OCI-LY3 (cell line): ENCODE data around the gene CDX1.

ENCODE experiments used
- H2AFZ ChIP-seq: fragments of 200-600, 300-600 bp; shearing (Covaris generic); 2 replicates; pipeline ENCODE4 v1.6.0; 2014; ENCODE audit warnings: antibody characterized with exemption, low read depth, low read length
- H3K27ac ChIP-seq: fragments of 200-600, 300-600 bp; sonication (generic); 2 replicates; pipeline ENCODE4 v1.5.1; 2014; ENCODE audit warnings: mild to moderate bottlenecking, low read length, moderate library complexity, mixed read lengths
- H3K27me3 ChIP-seq: fragments of 200-600, 300-600 bp; sonication (generic); 2 replicates; pipeline ENCODE4 v1.6.1; 2014; ENCODE audit warnings: low read depth, low read length, mixed read lengths
- H3K36me3 ChIP-seq: fragments of 200-600, 300-600 bp; sonication (generic); replicated peaks from 2 replicates; pipeline ENCODE3; 2014; ENCODE audit warnings: low read depth, low read length, mixed read lengths
- H3K4me1 ChIP-seq: fragments of 300-600, 200-600 bp; sonication (generic); 2 replicates; pipeline ENCODE4 v1.6.1; 2014; ENCODE audit warnings: low read length, mixed read lengths
- H3K4me2 ChIP-seq: fragments of 200-600, 300-600 bp; sonication (generic); 2 replicates; pipeline ENCODE4 v1.6.1; 2014; ENCODE audit warnings: low read length, mixed read lengths
- H3K4me3 ChIP-seq: fragments of 300-600, 200-600 bp; sonication (generic); 2 replicates; pipeline ENCODE4 v1.5.1; 2014; ENCODE audit warnings: antibody characterized with exemption, mild to moderate bottlenecking, low read length, moderate library complexity
- H3K79me2 ChIP-seq: fragments of 300-600, 200-600 bp; shearing (Covaris generic); 2 replicates; pipeline ENCODE4 v1.6.1; 2014; ENCODE audit warnings: mild to moderate bottlenecking, low read length, mixed read lengths
- H3K9ac ChIP-seq: fragments of 300-600, 200-600 bp; shearing (Covaris generic); 2 replicates; pipeline ENCODE4 v1.6.0; 2014; ENCODE audit warnings: mild to moderate bottlenecking, low read length, moderate library complexity
- H3K9me3 ChIP-seq: fragments of 200-600, 300-600 bp; shearing (Covaris generic); 2 replicates; pipeline ENCODE4 v1.6.1; 2014; ENCODE audit warnings: low read length, mixed read lengths; ENCODE audit not compliant: insufficient read depth
- H4K20me1 ChIP-seq: fragments of 200-600, 300-600 bp; sonication (generic); 2 replicates; pipeline ENCODE4 v1.6.1; 2016; ENCODE audit warnings: low read length, mixed read lengths; ENCODE audit not compliant: insufficient read depth
- CTCF ChIP-seq: fragments of 200-600, 300-600 bp; sonication (generic); IDR thresholded peaks from 2 replicates; pipeline ENCODE4 v1.5.1; 2014; ENCODE audit warnings: antibody characterized with exemption, low read length, low read depth
- EZH2phosphoT487 ChIP-seq: fragments of 200-600 bp; shearing (Covaris generic); IDR thresholded peaks from 2 replicates; pipeline ENCODE4 v1.6.1; 2018; ENCODE audit warnings: antibody characterized with exemption, mixed run types, low read depth

The CDX1 gene

GRCh38 chr5:150136305-150137167 lies 30.0 kb upstream of the CDX1 start:
- Histone ChIP-seq H2AFZ (no peak overlapping the region), H3K9me3 (no peaks in the 10 kb centered on the region), H3K36me3 (no peaks in the 10 kb centered on the region), H3K27me3 (no peaks in the 10 kb centered on the region), H3K4me3 (no peak overlapping the region), H3K79me2 (no peaks in the 10 kb centered on the region), H3K4me1 (no peaks in the 10 kb centered on the region), H3K27ac (no peak overlapping the region), H4K20me1 (no peaks in the 10 kb centered on the region), H3K4me2 (no peak overlapping the region), H3K9ac (no peak overlapping the region)
- TF ChIP-seq CTCF (no peak), EZH2phosphoT487 (no peak)

GRCh38 chr5:150137168-150137957 lies 29.2 kb upstream of the CDX1 start:
- no peak overlapping the region for H3K27ac ChIP-seq
- no peak for TF ChIP-seq EZH2phosphoT487
- TF ChIP-seq CTCF, result no peak
- no peak overlapping the region for H3K4me3 ChIP-seq
- H3K4me2 ChIP-seq, result no peak overlapping the region
- no peaks in the 10 kb centered on the region for H4K20me1 ChIP-seq
- H3K27me3 ChIP-seq, result no peaks in the 10 kb centered on the region
- H3K9me3 ChIP-seq, result no peaks in the 10 kb centered on the region
- H3K9ac ChIP-seq, result no peak overlapping the region
- H2AFZ ChIP-seq, result no peak overlapping the region
- H3K79me2 ChIP-seq, result no peaks in the 10 kb centered on the region
- H3K36me3 ChIP-seq, result no peaks in the 10 kb centered on the region
- no peaks in the 10 kb centered on the region for H3K4me1 ChIP-seq

- Histone ChIP-seq H4K20me1 (no peaks in the 10 kb centered on the region), H3K27ac (no peak overlapping the region), H3K4me2 (no peak overlapping the region), H3K9ac (no peak overlapping the region), H3K36me3 (no peaks in the 10 kb centered on the region), H3K4me1 (peaks cover 3% of the 10 kb centered on the region; the same call in 1 of the 2 replicates), H3K79me2 (no peaks in the 10 kb centered on the region), H3K27me3 (no peaks in the 10 kb centered on the region), H2AFZ (no peak overlapping the region), H3K4me3 (no peak overlapping the region), H3K9me3 (no peaks in the 10 kb centered on the region)
- TF ChIP-seq CTCF (no peak), EZH2phosphoT487 (no peak)
These were observed 28.6 kb upstream of the CDX1 start for GRCh38 chr5:150137997-150138396.

GRCh38 chr5:150138551-150139265 lies 27.9 kb upstream of the CDX1 start:
- Histone ChIP-seq H3K9me3 (no peaks in the 10 kb centered on the region), H3K9ac (no peak overlapping the region), H3K36me3 (no peaks in the 10 kb centered on the region), H3K4me2 (no peak overlapping the region), H3K27ac (no peak overlapping the region), H3K4me1 (peaks cover 5% of the 10 kb centered on the region; the same call in 1 of the 2 replicates), H3K4me3 (no peak overlapping the region), H3K27me3 (no peaks in the 10 kb centered on the region), H4K20me1 (no peaks in the 10 kb centered on the region), H2AFZ (no peak overlapping the region), H3K79me2 (no peaks in the 10 kb centered on the region)
- TF ChIP-seq CTCF (no peak), EZH2phosphoT487 (no peak)
